Measurements from ENCODE around the gene POLR2J2.
"Not testable (repeated sequence)": the region's sequence is repeated elsewhere in the genome, so short reads cannot be mapped to it uniquely, and the experiment has no call there.

POLR2J2 gene

DNA sequence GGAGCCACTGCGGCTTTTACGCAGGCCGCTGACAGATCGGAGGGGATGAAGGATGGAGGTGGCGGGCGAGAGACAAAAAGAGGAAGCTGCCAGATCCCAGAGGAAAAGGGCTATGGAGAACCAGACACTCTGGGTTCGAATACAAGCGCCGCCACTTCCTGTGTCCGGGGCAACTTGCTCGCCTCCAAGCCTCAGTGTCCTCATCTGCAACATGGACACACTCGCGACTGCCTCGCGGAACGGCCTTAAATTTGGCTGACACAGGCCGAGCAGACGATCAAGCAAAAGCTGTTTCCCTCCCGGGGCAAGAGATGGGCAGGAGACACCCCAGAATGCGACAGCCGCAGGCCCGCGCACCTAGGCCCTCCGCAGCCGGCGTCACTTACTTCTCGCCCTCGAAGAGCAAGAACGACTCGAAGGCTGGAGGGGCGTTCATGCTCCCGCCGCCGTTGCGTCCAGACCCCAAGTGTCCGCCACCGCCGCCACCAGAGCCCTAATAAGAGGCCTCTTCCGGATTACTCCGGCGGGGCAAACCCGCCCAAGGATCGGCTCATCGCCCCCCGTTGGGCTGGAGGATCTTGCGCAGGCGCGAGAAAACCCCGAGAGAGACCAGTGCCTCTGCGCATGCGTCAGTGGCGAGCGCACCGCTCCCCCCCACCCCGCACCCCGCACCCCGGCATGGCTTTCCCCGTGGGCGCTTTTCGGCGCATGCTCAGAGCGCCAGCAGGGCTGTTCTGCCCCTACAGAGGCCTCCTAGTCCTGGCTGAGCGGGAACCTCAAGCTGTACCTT is at the start of gene POLR2J2:
POLR2J2 (minus strand) TSS at position 498 of the 790 bp plus-strand sequence; CDS start at position 436, 62 bp downstream.
- not testable (repeated sequence) for DNase-seq

DNA sequence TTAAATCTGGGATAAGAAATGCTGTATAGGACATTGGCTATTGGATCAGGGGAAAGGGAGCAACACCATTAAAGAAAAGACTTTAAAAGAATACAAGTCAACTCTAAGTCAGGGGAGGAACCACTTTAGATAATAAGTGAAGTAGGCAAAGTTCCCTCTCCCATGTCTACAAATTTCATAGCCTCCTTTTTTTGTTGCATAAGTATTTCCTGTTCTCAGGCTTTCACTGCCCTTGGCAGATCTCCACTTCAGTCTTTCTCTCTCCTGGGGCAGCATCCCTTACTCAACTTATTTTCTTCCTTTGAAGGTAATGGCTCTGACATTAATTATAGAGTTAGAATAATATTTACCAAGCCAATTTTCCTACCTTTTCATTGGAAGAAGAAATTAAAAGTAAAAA is 47.0 kb upstream of the POLR2J2 start:
- not testable (repeated sequence) for DNase-seq

DNA sequence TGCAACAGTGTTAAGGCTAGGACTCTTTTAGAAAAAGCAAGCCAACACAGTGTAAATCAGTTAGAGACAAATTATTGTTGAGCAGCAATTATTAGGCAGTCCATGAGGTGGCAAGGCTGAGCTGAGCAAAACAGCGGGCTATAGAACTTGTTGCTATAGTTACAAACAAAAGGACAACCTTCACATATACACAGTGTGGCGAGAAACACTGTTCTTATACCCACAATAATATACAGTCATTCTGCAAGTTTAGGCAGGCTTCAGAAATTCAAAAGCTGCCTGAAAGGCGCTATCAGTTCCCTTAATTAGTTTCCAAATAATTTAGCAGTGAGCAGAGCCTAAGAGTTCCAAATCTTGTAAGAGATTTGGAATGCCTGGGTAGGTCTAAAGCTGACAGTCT is 44.3 kb upstream of the POLR2J2 start:
- DNase-seq: not testable (repeated sequence)

DNA sequence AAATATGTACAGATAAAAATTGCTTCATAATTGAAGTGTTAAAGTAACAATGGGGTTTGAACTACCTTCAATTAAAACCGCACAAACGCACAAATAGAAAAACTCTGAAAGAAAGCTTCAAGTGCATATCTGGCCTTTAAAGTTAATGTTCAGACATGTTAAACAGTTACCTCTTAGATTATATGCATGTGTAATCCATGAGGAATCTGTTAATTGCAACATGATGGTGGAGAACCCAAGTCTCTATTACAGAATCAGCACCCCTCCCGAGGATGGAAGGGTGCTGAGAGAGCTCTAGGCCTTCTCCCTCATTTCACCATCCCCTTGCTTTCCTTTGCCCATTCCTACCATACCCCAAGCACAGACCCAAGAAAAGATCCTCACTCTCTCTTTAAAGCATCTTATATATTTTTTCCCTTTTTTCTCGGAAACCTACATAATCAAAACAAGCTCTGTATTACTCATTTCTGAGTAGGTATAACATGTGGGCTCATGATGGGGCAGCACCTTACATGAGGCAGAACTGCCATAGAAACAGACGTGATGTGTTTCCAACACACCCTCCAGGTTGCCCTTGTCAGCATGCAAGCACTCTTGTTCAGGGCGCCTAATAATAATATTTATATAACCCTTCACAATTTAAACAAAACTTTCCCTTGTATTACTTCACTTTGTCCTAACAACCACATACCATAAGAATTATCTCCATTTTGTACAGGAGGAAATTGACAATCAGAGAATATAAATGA is 43.5 kb upstream of the POLR2J2 start:
- DNase-seq: not testable (repeated sequence)

DNA sequence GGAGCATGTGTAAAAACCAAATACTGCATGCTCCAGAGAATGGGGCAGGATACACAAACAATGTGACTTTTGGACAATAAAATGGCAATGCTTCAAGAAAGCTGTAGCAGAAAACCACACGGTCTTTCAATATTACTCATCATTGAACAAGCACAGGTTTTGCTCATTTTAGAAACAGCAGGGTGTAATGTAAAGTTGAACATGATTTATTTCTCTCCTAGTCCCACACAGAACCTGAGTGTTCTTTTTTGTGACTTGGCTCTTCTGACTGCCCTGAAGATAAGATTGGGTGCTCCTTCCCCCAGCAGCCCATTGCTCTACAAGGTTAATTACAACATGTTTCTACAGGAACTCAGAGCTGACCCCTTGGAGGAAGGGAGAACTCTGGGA is 42.2 kb upstream of the POLR2J2 start:
- DNase-seq: not testable (repeated sequence)

DNA sequence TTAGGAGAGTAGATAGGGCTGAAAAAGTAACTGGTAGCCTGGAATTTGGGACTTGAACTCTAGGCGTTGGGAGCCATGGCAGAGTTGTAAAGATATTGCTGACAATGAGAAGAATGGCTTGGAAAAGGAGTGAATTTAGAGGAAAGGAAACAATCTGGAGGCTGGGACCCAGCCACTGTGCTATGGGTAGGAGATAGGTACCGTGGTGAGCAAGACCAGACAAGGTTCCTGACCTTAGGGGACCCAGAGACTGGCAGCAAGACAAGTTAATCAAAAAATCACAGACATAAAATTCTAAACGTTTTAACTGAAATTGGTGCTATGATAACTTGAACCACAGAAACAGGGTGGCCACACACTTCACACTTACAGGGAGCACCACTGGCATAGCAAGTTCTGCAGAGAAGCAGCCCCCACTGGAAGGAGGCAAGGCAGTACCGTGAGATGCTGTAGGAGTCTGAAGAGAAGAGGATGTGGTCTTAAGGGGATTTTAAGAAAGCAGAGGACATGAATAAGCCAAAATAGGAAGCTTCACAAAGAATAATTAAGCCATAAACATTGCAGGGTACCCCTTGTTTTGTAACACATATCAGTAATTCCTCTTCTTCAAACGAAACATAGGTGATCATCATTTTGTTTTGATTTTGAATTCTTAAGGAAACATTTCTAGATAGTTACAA is 41.7 kb upstream of the POLR2J2 start:
- DNase-seq: not testable (repeated sequence)

DNA sequence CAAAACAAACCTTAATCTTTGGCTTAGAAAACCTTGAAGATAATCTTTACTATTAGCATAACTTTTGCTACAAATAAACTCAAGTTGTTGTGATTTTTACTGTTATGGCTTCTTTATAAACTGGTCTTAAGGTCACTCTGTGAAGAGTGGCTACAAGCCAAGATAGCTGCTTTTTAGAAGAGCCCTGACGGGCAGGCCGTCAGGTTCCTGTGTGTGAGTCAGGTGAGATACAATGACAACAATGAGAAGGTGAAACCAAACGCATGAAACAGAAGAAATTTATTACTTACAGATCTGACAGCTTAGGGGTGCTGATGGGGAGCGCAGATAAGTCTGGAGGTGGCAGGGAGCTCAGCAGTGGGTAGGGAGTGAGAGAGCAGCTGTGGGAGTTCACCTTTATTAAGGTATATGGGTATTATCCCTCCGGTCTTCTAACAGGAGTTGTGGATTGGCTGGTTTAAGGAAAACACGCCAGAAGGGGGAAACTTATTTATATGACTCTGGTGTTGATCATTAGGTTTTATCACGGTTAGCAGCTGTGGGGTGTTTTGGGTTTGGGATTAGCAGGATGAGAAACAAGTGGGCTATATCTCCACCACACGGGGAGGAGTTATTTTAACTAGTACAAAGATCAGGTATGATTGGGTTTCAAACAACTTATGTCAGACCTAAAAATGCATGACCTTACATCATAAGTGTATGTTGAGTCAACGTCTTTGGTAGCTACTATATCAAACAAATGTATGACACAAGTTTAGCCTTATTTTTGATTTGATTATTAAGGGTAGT is 27.7 kb upstream of the POLR2J2 start:
- DNase-seq: not testable (repeated sequence)

DNA sequence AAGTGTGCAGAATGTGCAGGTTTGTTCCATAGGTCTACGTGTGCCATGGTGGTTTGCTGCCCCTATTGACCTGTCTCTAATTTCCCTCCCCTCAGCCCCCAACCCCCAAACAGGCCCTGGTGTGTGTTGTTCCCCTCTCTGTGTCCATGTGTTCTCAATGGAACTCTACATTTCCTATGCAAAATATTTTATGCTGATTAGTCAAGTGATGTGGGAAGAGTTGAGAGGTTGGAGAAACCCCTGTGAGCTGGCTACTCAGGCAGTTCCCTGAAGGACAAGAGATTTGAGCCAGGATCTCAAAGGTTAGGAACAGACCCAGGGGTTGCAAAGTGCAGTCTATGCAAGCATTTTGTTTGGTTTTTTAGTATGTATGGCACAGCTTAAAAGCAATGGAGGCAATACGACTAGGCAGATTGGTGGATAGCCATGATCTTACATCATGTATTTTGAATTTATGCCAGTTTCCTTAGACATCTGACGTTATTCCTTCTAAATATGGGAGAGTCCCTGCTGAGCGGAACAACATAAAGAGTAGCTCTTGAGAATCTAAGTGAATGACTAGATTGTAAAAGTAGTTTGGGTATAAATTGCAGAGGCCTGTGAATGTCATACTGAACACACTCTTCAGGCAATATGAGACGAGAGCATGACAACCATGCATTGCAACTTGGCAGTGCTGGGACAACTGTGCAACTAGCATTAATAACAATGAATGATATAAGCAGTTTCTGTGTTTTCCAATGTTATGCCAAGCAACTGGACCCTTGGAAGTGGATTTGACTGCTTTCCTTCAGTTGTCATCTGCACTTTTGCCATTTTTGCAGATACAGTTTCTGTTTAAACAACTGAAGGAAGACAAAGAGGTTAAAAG is 26.4 kb upstream of the POLR2J2 start:
- not testable (repeated sequence) for DNase-seq

DNA sequence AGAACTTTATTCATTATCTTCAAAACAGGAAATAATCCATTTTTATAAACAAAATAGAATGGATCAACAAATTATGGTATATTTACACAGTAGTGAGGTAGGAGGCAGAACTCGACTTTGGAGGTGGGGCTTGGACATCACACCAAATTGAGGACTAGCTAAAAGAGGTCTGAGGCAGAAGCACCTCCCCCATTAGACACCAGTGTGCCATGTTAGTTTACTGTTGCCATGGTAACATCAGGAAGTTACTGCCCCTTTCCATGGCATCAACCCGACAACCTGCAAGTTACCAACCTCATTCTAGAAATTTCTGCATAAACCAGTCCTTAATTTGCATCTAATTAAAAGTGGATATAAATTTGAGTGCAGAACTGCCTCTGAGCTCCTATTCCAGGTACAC is 24.5 kb upstream of the POLR2J2 start:
- not testable (repeated sequence) for DNase-seq

DNA sequence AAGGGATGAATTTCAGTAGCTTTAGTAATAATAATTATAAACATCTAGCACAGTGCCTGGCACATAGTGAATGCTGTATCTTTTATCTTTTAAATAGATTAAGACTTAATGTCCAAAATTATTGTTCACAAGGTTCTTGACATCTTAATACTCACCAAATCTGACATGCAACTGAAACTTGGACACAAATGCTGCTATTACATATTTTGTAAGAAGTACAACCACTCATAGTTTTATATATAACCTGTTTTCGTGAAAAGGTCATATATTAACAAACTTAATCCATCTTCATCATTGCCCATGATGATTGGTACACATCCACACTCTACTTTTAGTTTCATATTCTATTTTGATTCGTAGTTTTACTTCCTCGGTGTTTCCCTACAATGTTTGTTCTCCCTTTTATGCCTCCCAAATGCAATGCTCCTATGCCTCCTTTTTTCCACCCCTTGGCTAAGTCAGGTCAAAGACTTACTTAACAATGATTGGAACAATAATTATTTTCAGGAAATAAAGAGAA is 23.6 kb upstream of the POLR2J2 start:
- DNase-seq: not testable (repeated sequence)

DNA sequence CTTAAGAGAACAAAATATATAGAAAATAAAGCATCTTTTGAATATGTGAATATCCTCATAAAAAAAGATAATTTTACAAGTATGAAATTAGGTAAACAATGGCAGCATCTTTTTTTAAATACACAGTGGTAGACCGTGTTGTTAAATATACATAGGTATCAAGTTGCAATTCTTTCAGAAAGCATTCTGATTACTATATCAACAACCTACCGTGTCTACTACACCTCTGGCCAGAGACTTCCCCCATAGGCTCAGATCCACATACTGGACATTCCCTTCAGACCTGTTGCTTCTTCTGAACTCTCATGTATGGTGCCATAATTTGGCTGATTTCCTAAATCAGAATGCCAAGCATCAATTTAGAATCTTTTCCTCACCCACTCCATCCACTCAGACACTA is 22.5 kb upstream of the POLR2J2 start:
- DNase-seq: not testable (repeated sequence)

DNA sequence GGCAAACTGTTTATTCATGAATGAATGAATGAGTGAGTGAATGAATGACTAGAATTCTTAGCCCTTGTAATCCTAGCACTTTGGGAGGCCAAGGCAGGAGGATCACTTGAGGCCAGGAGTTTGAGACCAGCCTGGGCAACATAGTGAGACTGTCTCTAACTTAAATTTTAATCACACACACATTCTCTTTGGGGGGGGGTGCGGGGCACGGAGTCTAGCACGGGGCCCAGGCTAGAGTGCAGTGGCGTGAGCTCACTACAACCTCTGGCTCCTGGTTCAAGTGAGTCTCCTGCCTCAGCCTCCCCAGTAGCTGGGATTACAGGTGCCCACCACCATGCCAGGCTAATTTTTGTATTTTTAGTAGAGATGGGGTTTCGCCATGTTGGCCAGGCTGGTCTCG is 19.1 kb upstream of the POLR2J2 start:
- DNase-seq: not testable (repeated sequence)

DNA sequence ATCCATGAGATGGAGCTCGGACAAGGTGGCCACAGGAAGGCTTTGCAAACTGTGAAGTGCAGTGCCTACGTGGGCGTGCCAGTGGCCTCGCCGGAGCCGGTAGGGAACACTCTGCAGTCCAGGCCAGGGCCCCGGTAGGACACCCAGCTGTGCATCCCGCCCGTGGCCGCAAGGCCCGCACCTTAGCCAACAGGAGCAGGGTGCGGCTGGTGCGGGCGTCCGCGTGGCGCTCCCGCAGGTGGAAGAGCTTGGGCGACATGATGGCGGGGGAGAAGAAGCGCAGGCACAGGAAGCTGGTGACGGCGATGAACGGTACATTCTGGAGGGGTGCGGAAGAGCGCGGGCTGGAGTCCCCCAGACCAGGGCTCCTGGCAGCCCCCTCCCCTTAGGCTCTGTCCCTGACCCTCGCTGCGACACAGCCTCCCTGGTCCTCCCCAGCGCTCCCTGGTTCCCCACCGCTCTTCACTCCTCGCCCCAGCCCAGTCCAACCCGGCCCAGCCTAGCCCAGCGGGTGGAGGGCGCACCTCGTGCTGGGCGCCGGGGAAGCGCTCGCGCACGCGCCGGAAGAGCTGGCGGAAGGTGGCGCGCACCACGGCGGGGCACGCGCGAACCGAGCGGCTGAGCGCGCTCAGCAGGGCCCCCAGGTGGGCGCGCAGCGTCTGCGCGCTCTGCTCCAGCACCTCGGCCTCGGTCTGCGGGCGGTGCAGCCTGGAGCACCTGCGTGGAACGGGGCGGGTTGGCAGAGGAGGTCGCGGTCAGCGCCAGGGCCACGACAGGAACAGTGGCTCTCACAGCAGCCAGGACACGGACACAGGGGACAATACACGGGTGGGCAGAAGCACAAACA is 18.2 kb upstream of the POLR2J2 start:
- not testable (repeated sequence) for DNase-seq

DNA sequence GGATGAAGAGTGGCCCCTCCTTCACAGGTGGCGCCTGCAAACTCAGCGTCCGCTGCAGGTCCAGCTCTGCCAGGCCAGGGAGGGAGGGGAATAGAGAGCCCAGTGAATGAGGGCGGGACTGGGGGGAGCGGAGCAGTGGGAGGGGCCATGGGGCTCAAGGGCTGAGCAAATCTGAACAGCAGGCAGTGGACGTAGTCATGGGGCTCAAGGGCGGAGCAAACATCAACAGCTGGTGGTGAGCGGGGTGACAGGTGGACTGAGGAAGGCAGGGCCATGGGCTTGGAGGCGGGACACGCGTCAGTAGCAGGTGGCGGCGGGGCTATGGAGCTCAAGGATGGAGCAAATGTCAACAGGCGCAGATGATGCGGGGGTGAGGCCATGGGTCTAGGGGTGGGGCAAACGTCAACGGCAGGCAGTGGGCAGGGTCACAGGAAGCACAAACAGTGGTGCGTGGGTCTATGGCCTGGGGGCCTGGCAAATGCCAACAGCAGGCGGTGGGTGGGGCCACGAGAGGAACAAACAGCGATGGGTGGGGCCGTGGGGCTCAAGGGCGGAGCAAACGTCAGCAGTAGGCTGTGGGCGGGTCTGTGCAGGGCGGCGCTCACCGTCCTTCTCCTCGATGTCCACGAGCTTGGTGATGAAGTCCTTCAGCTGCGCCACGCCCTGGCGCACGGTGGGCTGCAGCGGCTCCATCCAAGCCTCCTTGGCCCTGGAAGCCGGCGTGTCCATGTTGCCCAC is 17.0 kb upstream of the POLR2J2 start:
- DNase-seq: not testable (repeated sequence)

DNA sequence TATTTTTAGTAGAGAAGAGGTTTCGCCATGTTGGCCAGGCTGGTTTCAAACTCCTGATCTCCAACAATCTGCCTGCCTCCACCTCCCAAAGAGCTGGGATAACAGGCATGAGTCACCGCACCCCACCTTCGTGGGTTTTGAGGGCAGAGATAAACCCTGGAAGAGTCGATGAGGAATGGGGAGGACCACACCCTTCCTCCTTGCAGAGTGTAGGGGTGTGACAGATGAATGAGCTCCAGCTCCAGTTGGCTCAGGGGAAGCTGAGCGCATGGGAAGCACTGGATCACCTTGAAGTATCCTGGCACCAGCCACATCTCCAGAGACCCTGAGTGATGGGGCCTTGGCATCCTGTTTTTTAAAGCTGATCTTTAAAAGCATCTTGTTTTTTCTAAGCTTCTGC is 11.1 kb upstream of the POLR2J2 start:
- DNase-seq: not testable (repeated sequence)

DNA sequence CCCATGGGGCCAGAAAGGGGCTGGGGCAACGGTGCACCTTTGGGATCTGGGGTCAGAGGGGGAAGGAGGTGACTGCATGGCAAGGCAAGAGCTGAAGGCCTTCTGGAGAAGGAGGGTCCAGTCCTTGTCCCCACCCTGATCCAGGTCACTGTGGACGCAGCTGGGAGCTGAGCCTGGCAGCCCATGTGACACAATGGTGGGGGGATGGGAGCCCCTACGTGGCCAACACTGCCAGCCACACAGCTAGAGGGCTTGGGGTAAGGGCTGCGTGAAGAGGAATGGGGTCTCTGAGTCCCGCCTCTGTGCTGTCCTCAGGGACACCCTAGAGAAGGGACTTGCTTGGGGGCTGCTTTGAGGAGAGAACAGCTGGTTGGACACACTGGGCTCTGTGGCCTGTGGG is 9.3 kb upstream of the POLR2J2 start:
- DNase-seq: not testable (repeated sequence)

DNA sequence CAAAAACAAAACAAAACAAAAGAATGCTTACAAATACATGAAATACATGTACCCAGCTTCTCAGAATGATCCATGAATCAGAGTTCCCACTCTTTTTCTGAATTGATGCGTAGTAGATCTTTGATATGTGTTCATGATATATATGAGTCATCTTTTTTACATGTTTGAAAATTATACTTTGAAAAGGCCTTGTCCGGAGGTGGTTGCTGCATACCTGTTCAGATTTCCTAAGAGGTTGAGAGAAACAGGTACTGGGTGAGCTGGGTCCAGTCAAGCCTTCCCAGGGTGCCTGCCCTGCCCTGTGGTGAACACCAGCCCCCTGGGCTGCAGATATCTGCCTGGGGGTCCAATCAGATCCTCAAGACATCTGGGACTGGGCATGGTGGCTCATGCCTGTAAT is 4.1 kb upstream of the POLR2J2 start:
- DNase-seq: not testable (repeated sequence)

DNA sequence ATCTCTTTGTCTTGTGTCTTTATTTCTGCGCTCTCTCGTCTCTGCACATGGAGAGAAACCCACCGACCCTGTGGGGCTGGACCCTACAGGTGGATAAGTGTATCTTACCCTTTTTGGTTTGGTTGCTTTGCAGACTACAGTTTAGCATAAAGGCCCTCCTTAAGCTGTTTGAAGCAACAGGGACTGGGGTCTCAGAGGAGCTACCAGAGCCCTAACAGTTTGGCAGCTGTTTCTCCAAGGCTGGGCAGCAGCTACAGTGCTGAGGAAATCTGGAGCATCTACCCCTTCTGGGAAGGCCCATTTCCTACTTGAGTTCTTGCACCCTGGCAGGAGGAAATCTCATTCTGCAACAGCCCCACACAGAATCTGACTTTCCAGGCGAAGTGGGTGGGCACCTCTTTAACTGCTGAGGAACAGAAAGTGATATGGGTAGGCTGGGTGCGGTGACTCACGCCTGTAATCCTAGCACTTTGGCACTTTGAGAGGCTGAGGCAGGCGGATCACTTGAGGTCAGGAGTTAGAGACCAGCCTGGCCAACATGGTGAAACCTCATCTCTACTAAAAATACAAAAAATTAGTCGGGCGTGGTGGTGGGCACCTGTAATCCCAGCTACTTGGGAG is 2.1 kb upstream of the POLR2J2 start:
- not testable (repeated sequence) for DNase-seq

DNA sequence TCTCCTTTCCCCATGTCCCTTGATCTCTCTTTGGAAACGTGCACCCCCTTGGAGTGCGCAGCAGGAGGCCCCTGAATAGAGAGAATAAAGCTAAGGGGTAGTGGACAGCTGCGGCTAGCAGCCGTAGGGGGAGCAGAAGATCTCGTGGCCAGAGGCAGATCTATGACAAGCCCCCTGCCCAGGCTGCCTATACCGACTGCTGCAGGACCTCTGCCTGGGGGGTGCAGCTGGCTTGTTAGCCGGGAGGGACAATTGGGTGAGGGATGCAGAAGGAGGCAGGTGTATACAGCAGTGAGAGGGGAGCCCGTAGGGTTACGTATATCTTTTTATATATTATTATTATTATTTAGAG is 469 bp upstream of the POLR2J2 start:
- DNase-seq: not testable (repeated sequence)

All from NCI-H526 treated with DMSO at 0.1 percent for 48 hours (cell line).